Measurements from ENCODE around the gene SLC30A4. TPM values are rescaled to one million over a fixed set of nuclear protein-coding genes. Genes with fewer than 3 reads are reported as not detected.

The SLC30A4 gene, protein sequence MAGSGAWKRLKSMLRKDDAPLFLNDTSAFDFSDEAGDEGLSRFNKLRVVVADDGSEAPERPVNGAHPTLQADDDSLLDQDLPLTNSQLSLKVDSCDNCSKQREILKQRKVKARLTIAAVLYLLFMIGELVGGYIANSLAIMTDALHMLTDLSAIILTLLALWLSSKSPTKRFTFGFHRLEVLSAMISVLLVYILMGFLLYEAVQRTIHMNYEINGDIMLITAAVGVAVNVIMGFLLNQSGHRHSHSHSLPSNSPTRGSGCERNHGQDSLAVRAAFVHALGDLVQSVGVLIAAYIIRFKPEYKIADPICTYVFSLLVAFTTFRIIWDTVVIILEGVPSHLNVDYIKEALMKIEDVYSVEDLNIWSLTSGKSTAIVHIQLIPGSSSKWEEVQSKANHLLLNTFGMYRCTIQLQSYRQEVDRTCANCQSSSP
- total RNA-seq (2012; rRNA removed) (5.6 and 7.5 TPM in 2 replicates), polyA plus RNA-seq (2012; rRNA removed) (2.0 and 2.1 TPM in 2 replicates), Bru-seq, nascent RNA (percentile 50 among the genes with signal in this experiment), BruChase-seq, experiment 1, labeled RNA remaining after a 6-hour chase (percentile 64 among the genes with signal in this experiment), BruChase-seq, experiment 2, labeled RNA remaining after a 2-hour chase (percentile 59 among the genes with signal in this experiment)
- 1.2 and 1.9 TPM in 2 replicates for polyA plus RNA-seq (2012; cell fraction: cytosol; rRNA removed)
- polyA plus RNA-seq (2012; cell fraction: nucleus; rRNA removed; ENCODE audit: low replicate concordance): 0.55 and 2.0 TPM in 2 replicates
- long read RNA-seq, full-length matches to known transcripts: 5 of 17 reads
- long read RNA-seq, partial matches to known transcripts: 8 of 17 reads
- long read RNA-seq, other reads (novel, unspliced or antisense): 4 of 17 reads

DNA sequence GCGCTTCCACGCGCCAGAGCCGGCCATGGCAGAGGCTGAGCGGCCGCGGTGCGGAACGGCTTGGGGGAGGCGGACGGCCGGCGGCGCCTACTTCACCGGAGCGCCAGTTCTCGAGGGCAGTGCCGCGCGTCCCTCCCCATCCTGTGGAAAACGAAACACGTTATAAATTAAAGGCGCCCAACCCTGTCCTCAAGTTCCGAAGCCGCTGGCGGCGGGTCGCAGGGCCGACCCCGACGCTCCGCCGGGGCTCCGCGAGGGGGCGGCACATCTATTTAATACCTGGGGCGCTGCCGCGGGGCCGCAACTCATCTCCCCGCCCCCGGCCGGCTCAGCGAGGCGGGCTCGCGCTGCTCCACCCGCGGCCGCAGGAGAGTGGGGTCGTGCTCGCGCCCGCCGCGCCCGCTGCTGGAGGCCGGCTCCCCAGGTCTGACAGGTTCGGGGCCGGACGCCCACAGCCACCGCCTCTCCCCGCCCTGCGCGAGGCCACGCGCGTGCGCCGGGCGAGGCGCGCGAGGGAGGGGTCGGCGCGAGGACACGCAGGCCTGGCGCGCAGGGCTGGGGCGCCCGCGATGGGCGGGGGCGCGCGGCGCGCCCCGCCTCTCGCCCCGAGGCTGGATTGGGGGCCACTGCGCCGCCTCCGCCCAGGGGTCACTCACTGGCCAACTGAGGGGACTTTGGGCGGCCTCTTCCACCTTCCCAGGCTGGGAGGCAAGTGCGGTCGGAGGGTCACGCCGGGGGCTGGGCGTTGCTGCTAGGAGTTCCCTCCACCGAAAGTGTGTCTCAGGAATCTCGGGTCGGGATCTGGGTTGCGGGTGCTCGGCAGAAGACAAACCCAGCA is at the start of gene SLC30A4:
TSS of gene SLC30A4 (minus strand) at position 428 of the 838 bp plus-strand sequence. CDS start at position 27, 401 bp downstream.
- Histone ChIP-seq H2BK15ac (ENCODE audit: low read depth, low read length) (peak within 1 kb of the TSS; percentile 1; the same call in 1 of the 3 replicates), H4K8ac (ENCODE audit: low read depth in 2 of 2, low read length in 2 of 2) (peak within 1 kb of the TSS; percentile 74 to 77), H4K5ac (ENCODE audit: low read depth, low read length) (peak within 1 kb of the TSS; percentile 61), H3K27ac (ENCODE audit: insufficient read depth, low read length) (peak within 1 kb of the TSS; percentile 14), H2BK5ac (ENCODE audit: low read depth, low read length, poor library complexity, severe bottlenecking) (no peak within 1 kb of the TSS), H3K9me3 (ENCODE audit: control insufficient read depth, insufficient read depth, low read length) (no peaks in the 10 kb centered on the region), H3K4me2 (ENCODE audit: low read depth, low read length) (peak within 1 kb of the TSS; percentile 99), H3K4ac (ENCODE audit: low read depth, low read length) (peak within 1 kb of the TSS; percentile 51), H2BK20ac (ENCODE audit: low read depth, low read length) (no peak within 1 kb of the TSS), H3K9ac (ENCODE audit: low read depth, low read length) (peak within 1 kb of the TSS; percentile 84), H3K9me1 (ENCODE audit: insufficient read depth, low read length) (no peaks in the 10 kb centered on the region), H2AFZ (replicated peaks; ENCODE audit: low read length, poor library complexity) (peak within 1 kb of the TSS; percentile 91), H2AK5ac (ENCODE audit: low read depth, low read length) (no peak within 1 kb of the TSS), H3K14ac (replicated peaks; ENCODE audit: low read depth, low read length) (peak within 1 kb of the TSS; percentile 91), H4K91ac (ENCODE audit: insufficient read depth, low read depth, low read length) (peak within 1 kb of the TSS; percentile 18), H3K18ac (ENCODE audit: low read depth, low read length) (peak within 1 kb of the TSS; percentile 30), H3K27me3 (ENCODE audit: control insufficient read depth, insufficient read depth, low read length) (no peaks in the 10 kb centered on the region), H3K4me3 (ENCODE audit: insufficient read depth, low read depth, low read length) (peak within 1 kb of the TSS; percentile 83), H3K4me1 (ENCODE audit: control insufficient read depth, insufficient read depth, low read length) (no peaks in the 10 kb centered on the region), H4K20me1 (ENCODE audit: insufficient read depth, low read length) (no peaks in the 10 kb centered on the region), H3K23ac (ENCODE audit: low read depth, low read length) (peak within 1 kb of the TSS; percentile 90), H3K79me1 (ENCODE audit: low read depth in 1 of 2, low read length in 2 of 2) (peaks cover 0 to 4% of the 10 kb centered on the region in 2 experiments; a peak in 2 of 4 replicates), H3K36me3 (ENCODE audit: control insufficient read depth, insufficient read depth, low read length) (no peaks in the 10 kb centered on the region), H2BK120ac (ENCODE audit: low read depth, low read length) (peak within 1 kb of the TSS; percentile 45; the same call in 1 of the 2 replicates), H2AK9ac (replicated peaks; ENCODE audit: low read depth, low read length, poor library complexity) (peak within 1 kb of the TSS; percentile 85), H3K56ac (ENCODE audit: extremely low read depth, insufficient read depth, low read length) (peak within 1 kb of the TSS; percentile 36; the same call in 1 of the 2 replicates)
- WGBS, 2 experiments (ENCODE audit: extremely low coverage in 2 of 2, insufficient read length in 1 of 2): 0% methylated on average over 74 of the region's 106 CpGs; no CpG with 5 or more reads in 1 of the 2 experiments
- TF ChIP-seq MAZ (IDR thresholded peaks at IDR 0.05; ENCODE audit: borderline replicate concordance, low read depth, low read length): peak; percentile 80; the same call in 1 of the 2 replicates
- TF ChIP-seq BHLHE40 (IDR thresholded peaks at IDR 0.05; ENCODE audit: low read depth, low read length): no peak
- TF ChIP-seq CHD1 (IDR thresholded peaks at IDR 0.05; ENCODE audit: low read depth, low read length): no peak
- TF ChIP-seq SMC3 (IDR thresholded peaks at IDR 0.05; ENCODE audit: low read depth, low read length): 0 out of 2 replicates have a peak, but pooled peaks have one; percentile 7
- TF ChIP-seq, protein P1, sequence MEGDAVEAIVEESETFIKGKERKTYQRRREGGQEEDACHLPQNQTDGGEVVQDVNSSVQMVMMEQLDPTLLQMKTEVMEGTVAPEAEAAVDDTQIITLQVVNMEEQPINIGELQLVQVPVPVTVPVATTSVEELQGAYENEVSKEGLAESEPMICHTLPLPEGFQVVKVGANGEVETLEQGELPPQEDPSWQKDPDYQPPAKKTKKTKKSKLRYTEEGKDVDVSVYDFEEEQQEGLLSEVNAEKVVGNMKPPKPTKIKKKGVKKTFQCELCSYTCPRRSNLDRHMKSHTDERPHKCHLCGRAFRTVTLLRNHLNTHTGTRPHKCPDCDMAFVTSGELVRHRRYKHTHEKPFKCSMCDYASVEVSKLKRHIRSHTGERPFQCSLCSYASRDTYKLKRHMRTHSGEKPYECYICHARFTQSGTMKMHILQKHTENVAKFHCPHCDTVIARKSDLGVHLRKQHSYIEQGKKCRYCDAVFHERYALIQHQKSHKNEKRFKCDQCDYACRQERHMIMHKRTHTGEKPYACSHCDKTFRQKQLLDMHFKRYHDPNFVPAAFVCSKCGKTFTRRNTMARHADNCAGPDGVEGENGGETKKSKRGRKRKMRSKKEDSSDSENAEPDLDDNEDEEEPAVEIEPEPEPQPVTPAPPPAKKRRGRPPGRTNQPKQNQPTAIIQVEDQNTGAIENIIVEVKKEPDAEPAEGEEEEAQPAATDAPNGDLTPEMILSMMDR (conservative IDR thresholded peaks at IDR 0.05; ENCODE audit: low read depth, low read length): peak; percentile 36
- peak; percentile 61; the same call in 1 of the 2 replicates for TF ChIP-seq MXI1 (IDR thresholded peaks at IDR 0.05; ENCODE audit: borderline replicate concordance, low read depth, low read length)
- in situ Hi-C loops (cut with MboI; ENCODE audit: low sequenced_read_pairs): no loop called here
- intact Hi-C loops (cut with micrococcal nuclease): loop anchor here (2.0 to 5.0 kb wide), 2 partner anchors 64 to 90 kb away; partner anchors contain the start of gene BLOC1S6
- ChIA-PET CTCF (no interaction called here), POLR2A (ENCODE audit: unreplicated experiment) (no interaction called here)
- dilution Hi-C loops (cut with HindIII; ENCODE audit: low sequenced_read_pairs, unreplicated experiment): no loop called here
- peak; percentile 97 for ATAC-seq (ENCODE audit: low read depth)
- peak; percentile 42 for DNase-seq
- no TSS peak for BruUV-seq (replicated peaks)
